HTERT RPE-1 (cell line): ENCODE data around the gene TARS1.

Experiments used
- in situ Hi-C: fragments of 300-500 bp; cut with MboI; formaldehyde crosslinking; loops from 4 replicates; pipeline ENCODE4 v1.14.3; 2020; ENCODE audit warnings: low sequenced_read_pairs

Gene TARS1

DNA sequence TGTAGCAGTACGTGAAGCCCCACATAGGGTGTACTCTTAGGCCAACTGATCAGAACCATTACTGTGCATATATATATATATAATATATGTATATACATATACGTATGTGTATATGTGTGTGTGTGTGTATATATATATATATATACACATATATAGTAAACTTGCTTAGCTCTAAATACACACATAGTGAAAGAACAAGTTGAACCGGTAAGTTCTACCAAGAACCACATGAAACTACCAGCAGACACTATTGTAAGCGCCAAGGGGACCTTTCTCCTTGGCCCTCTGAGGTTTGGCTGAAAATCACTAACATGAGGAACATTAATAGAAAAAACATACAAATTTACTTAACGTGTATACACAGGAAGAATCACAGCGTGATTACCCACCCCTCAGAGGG is 1.8 kb upstream of the TARS1 start:
- in situ Hi-C loops, result no loop called here

DNA sequence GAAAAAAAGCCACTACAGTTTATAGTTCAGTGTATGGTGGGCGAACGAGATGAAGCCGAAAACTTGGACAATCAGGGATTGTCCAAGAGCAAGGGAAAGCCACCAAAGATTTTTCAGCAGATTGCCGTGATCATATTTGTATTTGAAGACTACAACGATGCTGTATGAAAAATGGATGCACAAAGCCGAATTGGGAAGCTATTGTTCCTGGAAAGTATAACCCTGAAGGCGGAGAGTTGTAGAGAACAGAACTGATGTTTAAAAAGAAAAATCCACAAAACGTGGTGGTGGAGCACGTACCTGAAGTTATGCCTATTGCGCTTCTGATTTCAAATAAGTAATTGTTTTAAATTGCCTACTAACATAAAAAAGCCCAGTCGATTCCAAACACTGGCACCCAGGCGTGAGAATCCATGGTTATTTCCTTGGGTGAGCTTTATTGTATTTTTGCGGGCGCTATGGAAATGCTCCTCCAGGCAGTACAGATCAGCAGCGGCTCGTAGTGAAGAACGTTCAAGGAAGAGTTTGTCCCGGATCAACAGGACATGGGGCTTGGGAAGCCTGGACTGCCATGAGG is 772 bp upstream of the TARS1 start:
- in situ Hi-C loops, result no loop called here

DNA sequence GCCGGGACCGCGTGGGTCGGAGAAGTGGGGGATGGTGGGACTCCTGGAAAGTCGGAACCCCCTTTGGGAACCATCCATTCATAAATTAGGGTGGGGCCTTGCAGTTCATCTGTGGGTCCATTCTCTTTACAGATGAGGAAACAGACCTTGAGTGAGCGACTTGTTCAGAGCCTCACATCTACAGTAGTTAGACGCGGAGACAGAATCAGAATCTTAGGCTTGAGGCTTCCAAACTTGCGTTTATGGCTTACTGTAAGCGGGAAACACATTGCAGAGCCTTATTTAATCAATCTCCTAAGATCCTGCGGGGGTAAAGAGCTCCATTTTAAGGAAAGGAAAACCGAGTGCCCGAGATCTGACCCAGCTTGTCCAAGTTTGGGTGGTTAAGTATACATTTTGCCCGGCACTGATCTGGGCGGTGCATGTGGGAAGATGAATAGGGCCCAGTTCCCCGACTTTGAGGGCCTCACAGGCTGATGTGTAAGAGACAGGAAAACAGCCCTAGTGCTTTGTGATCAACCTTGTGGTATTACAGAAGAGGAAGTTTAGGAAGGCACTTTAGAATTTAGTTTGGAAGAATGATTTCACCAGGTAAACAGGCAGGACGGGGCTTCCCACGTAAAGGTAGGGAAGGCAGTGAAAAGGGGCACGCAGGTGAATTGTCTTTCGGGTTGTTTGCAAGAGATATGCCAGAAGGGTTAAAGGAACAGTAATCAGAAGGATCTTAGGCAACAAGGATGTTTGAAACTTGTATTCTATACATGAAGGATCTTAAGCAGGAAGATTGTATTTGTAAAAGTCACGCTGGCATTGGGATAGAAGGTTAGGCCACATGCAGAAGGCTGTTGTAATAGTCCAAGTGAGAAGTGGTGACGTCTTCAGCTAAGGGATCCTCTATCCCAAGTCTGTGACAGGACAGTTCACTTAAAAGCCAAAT is 744 bp downstream of the TARS1 start:
- in situ Hi-C loops, result no loop called here

DNA sequence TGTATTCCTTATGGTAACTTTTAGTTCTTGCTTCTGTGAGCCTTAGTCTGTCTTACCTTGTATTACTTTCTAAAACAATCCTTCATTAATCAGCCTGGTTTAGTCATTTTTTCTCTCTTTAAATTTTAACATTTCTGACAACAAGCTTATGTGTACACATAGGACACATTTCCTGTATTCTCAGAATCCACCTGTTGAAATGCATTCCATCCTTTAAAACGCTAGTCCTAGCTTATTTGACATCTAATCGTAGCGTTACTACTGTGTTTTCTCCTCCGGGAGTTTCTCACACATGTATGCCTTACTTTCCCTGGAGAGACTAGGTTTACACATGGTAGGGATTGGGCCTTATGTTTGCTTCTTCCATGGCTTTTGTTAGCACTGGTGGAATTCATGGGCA is 3.8 kb downstream of the TARS1 start:
- in situ Hi-C loops, result no loop called here

DNA sequence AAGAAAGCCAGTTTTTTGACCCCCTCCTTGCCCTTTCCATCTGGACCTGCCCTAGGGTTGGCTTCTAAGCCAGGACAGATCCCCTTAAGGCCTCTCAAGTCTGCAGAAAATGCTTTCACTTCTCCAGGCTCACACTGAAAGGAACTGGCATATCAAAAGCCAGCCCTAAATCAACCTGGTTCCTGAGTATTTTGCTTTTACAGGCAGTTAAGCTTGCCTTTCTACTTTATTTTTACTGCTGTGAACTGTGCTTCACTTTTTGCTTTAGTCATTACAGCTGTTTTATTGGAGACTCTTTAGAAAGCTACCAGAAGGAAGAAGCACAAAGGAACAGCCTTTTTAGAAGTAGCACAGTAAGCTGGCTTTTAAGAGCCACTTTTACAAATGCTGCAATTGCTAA is 5.0 kb downstream of the TARS1 start:
- in situ Hi-C loops, result no loop called here

DNA sequence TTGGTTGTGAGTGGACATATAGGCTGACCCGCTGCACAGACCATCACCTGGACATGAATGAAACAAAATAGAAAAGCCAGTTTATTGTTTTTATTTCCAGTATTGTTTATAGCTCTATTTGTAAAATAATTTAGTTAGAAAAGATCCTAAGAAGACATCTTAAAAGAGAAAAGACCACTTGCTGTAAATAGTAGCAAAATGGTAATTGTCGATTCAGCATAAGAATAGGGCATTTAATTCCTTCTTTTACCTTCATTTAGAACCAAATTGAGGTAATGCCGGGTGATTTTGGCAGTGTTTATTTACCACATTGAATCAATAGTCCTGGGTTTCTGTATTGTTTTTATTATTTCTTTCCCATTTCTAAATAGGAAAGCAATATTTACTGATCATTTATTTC is 7.4 kb downstream of the TARS1 start:
- in situ Hi-C loops, result no loop called here

DNA sequence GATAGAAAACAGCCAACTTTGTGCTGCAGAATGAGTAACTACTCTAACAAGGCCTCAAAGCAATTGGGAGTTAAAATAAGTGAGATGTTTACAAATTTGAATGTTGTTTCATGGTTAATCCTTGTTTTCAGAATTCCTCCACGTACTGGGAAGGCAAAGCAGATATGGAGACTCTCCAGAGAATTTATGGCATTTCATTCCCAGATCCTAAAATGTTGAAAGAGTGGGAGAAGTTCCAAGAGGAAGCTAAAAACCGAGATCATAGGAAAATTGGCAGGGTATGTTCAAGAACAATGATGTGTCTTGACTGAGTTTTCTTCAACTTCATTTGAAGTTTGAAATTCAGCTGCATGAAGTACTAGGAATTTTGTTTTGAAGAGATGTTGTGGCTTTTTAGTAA is 16.4 kb downstream of the TARS1 start:
- in situ Hi-C loops, result no loop called here

DNA sequence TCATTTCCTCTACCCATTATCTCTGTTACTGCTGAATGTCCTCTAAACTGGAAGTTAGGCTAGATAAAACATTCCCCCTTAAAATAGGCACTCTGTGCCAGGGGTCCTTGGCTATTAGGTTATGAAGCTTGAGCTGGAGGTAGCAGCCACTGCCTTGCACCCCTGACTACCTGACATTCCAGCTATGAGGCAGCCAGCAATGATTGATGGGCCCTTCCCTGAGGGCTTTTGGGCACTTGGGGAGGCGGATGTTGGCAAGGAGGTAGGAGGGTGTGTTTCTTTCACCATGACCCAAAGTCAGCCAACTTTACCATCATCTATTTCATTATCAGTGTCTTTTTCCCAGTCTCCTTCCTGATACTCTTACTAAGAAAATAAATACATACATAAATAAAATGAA is 17.1 kb downstream of the TARS1 start:
- in situ Hi-C loops, result no loop called here

DNA sequence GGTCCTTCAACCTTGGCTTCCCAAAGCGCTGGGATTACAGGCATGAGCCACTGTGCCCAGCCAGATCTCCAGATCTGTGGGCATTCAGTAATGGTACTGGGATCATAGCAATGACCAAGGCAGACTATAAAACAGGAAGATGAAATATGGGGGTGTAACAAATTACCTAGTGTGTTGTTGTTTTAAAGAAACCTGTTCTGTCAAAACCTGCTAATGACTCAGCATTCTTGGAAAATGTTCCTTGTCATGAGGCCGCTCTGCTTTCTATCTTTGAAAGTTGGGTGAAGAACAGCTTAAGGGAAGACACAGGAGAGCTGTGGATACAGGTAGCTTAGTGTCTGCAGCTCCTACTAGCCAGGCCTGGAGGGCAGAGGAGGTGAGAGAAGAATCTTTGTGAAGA is 19.4 kb downstream of the TARS1 start:
- in situ Hi-C loops, result no loop called here

DNA sequence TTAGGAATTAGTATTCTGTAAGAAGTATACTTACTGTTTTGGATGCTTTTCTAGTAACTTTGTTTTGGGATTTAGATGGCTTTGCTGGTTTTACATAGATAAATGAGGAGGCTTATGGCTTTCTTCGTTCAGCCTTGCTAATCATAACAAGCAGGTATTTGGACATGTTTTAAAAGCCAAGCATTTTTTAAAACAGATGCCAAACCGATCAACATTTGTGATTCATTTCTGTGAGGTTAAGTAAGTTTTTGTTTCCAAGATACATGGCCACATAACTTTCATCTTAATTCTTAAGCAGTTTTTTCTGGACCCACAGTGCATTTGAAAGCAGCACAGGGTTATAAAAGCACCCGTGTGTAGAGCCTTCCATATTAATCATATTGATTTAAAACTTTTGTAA is 21.7 kb downstream of the TARS1 start:
- in situ Hi-C loops, result no loop called here

DNA sequence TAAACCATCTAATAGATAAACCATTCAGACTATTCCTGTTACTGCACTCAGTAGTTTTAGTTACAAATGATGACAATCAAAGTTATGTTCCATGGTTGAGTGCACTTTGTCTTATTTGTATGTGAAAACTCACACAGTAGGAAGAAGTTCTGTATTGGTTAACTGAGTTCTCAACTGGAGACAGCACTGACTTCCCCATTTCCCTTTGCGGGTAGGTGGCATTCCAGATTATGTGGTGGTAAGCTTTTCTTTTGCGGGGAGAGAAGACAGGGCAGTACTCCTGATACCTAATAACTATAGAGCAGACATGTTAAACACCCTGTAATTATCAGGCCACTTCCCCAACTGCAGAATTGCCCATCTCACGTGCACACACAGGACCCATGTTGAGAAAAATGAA is 24.4 kb downstream of the TARS1 start:
- in situ Hi-C loops, result no loop called here

DNA sequence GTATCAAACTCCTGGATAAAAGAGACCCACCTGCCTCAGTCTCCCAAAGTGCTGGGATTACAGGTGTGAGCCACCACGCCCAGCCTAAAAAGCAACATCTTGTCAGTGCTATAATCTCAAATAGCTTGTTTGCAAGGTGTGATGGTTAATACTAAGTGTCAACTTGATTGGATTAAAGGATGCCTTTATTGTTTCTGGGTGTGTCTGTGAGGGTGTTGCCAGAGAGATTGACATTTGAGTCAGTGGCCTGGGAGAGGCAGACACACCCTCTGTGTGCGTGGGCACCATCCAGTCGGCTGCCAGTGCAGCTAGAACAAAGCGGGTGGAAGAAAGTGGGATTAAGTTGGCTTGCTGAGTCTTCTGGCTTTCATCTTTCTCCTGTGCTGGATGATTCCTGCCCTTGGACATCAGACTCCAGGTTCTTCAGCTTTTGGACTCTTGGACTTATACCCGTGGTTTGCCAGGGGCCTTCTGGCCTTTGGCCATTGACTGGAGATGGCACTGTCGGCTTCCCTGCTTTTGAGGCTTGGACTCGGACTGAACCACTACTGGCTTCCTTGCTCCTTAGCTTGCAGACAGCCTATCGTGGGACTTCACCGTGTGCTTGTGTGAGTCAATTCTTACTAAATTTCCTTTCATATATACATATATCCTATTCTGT is 28.1 kb downstream of the TARS1 start:
- in situ Hi-C loops, result no loop called here

DNA sequence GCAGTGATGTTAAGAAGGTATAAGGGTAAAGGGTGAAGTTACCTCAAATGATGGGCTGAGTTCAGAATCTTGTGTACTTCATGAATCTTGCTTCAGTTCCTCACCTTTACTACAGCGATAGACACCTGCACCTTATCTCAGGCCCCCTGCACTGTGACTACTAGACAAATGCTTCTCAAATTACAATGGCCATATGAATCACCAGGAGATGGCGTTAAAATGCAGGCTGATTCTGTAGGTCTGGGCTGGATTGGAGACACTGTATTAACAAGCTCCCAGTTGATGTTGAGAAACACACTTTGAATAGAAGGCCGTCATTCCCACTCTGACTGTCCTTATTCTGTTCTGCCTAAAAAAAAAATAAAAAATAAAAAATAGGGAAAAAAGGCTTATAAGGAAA is 29.8 kb downstream of the TARS1 start:
- in situ Hi-C loops, result no loop called here

DNA sequence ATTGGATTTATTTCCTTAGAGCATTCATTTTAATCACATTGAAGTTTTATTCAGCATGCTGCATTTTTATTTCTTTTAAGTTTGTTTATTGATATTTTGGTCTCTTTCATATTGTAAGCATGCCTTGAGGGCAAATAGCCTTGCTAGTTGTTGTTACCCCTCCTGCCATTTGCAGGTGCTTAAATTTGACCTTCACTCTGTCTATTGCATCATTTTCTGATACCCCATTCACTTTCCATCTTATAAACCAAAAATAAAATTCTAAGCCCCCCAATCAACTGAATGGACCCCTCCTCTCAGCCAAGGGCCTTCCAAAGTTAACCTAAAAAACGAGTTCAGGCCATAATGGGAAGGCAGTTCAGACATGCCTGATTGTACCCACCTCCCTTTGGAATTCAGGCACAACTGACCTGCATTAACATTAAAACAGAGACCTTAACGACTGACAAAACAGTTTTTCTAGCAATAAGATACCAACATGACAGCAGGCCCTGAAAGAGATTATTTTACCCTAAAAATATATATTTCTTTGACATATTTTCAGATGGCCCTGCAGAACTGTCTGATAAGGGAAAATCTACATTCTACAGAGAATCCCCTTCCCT is 32.1 kb downstream of the TARS1 start:
- in situ Hi-C loops, result no loop called here

DNA sequence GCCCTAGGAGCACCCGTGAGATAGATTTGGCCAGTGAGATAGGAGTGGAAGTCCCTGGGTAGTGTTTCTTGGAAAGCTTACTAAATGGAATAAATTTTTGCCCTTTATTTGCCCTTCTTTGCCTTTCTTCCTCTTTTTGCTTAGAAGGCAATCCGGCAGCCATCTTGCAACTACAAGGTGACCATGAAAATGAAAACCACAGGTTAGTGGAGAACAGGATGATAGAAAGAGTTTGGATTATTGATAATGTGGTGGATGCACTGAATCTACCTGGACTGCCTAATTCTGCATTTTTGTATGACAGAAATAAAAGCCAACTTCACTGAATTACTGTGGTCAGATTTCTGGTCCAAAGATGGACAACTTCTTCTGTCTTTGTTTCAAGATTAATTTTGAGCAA is 33.2 kb downstream of the TARS1 start:
- in situ Hi-C loops, result no loop called here

DNA sequence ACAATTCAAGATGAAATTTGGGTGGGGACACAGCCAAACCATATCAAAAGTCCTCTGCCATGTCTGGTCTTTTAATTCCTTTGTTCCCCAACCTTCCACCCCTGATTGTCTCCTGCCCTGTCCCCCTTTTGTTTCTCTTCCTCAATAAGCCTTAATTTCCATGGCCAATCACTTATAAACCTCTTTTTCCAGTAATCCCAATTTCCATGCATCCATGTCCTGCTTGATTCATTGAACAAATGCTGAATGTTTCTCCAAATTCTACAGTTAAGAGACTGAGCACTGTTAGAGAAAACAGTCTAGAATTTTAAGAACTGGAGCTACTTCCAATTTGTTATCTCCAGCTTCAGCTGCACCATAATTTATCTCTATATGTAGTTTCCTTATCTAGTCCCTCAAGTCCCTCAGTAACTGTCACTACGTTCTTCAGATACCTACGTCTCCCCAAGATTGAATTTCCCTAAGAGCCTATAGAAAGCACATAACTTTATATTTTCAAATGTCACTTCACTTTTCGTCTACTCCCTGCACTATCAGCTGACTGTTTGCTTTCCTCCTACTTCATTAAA is 34.2 kb downstream of the TARS1 start:
- in situ Hi-C loops, result no loop called here

DNA sequence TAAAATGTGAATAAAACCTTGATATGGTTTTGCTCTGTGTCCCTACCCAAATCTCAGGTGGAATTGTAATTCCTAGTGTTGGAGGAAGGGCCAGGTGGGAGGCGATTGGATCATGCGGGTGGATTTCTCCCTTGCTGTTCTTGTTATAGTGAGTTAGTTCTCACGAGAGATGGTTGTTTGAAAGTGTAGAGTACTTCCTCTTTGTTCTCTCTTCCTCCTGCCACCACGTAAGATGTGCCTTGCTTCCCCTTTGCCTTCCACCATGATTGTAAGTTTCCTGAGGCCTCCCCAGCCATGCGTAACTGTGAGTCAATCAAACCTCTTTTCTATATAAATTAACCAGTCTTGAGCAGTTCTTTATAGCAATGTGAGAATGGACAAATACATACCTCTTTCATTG is 34.9 kb downstream of the TARS1 start:
- in situ Hi-C loops, result no loop called here

DNA sequence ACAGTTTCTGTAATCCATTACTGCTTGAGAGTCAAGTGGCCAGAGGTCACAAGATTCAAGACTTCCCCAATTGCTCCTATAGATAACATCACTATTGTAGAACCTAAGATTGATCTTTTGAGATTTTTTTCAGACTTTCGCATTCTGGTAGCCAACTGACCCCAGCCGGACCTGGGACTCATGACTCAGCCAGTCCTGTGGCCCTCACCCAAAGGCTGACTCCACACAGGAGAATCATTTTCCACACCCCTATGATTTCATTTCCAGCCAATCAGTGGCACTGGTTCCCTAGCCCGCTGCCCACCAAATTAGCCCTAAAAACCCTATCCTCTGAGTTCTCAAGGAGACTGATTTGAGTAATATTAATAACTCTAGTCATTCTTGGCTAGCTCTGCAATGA is 36.2 kb downstream of the TARS1 start:
- in situ Hi-C loops, result no loop called here

DNA sequence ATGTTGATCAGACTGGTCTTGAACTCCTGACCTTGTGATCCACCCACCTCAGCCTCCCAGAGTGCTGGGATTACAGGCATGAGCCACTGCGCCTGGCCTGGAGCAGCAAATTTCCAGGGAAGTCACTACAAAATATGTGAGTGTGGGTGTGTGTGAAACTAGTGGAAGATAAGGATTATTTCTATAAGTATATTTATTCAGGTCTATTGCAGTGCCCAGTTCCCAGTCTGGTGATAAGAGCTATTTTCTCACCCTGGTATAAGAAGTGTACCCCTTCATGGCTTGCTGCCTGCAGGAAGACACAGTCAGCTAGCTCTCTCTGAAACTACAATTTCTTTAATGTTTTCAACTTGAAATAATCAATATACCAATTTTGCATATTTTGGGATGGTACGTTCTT is 37.1 kb downstream of the TARS1 start:
- in situ Hi-C loops, result no loop called here

DNA sequence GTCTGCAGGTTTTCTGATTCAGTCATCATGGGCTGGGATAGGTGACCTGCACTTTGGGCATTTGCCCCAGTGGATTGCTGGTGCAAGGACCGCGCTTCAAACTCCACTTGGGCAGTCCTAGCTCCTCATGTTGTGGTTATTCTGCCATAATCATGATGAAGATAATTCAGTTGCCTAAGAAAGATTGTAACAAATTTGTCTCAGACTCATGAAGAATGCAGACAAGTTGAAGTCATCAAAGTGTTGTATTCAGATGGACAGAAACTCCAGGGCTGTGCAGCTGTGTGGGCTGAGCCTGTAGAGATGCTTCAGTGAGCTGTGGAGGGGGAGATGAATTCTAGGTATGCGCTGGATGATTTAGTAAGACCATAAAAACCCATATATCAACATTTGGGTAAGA is 38.5 kb downstream of the TARS1 start:
- in situ Hi-C loops, result no loop called here

DNA sequence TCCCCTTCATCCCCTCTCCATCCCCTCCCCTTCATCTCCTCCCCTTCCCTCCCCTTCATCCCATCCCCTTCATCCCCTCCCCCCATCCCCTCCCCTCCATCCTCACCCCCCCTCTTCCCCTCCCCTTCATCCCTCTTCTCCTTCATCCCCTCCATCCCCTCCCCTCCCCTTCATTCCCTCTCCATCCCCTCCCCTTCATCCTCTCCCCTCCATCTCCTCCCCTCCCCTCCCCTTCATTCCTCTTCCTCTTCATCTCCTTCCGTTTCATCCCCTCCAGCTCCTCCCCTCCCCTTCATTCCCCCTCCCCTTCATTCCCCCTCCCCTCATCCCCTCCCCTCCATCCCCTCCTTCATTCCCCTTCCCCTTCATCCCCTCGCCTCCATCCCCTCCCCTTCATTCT is 40.1 kb downstream of the TARS1 start:
- in situ Hi-C loops, result no loop called here
